GM19324 (cell line): ENCODE measurements around the gene GNB1L.

Experiments used
- ATAC-seq: cut with Tn5 transposase; IDR thresholded peaks from one replicate; pipeline ENCODE4 v1.9.1; 2021; ENCODE audit warnings: mild to moderate bottlenecking, moderate library complexity; ENCODE audit not compliant: unreplicated experiment, low FRiP score

GNB1L gene

GRCh38 chr22:19766511-19767426 is 87.9 kb downstream of the GNB1L start:
- ATAC-seq = no peak

- ATAC-seq = no peak
These were observed 88.5 kb downstream of the GNB1L start for GRCh38 chr22:19766240-19766510.

GRCh38 chr22:19765477-19766239 is 89.0 kb downstream of the GNB1L start:
- ATAC-seq = no peak

- no peak for ATAC-seq
These were observed 89.8 kb downstream of the GNB1L start for GRCh38 chr22:19764636-19765476.

GRCh38 chr22:19764299-19764593 is 90.4 kb downstream of the GNB1L start:
- ATAC-seq = no peak

GRCh38 chr22:19763458-19764298 is 91.0 kb downstream of the GNB1L start:
- ATAC-seq = no peak

DNA sequence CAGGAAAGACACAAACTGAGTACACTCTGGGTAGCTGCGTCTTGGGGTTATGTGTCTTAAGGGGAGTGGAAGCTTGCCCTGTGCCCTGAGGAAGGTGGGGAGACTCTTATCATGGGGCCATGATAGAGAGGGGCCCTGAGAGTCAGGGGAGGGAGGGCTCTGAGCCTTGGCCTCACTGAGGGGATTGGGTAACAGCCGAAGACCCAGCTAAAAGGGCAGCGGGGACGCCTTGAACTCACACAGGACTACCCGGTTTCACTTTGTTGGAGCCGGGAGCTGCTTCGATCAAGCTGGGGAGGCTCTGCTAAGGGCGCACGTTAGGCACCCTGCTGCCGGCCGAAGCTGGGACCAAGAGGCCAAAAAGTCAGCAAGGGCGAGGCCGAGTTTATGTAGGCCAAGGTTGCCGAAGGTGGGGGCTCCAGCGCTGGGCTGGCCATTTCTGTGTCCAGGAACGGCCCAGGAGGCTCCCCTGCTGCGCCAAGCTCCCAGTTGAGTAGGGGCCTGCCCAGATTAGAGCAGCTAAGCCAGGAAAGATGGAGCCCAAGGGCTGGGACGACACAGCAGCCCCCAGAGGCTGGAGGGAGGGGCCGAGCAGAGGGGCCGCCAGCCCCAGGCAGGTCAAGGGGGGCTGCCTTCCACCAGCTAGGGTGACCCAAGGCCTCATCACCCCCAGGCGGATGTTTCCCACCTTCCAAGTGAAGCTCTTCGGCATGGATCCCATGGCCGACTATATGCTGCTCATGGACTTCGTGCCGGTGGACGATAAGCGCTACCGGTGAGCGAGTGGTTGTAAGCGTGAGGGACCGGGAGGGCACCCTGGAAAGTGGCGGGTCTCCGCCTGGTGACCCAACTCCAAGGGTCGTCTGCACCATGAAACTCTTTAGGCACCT is 91.9 kb downstream of the GNB1L start:
- no peak for ATAC-seq

DNA sequence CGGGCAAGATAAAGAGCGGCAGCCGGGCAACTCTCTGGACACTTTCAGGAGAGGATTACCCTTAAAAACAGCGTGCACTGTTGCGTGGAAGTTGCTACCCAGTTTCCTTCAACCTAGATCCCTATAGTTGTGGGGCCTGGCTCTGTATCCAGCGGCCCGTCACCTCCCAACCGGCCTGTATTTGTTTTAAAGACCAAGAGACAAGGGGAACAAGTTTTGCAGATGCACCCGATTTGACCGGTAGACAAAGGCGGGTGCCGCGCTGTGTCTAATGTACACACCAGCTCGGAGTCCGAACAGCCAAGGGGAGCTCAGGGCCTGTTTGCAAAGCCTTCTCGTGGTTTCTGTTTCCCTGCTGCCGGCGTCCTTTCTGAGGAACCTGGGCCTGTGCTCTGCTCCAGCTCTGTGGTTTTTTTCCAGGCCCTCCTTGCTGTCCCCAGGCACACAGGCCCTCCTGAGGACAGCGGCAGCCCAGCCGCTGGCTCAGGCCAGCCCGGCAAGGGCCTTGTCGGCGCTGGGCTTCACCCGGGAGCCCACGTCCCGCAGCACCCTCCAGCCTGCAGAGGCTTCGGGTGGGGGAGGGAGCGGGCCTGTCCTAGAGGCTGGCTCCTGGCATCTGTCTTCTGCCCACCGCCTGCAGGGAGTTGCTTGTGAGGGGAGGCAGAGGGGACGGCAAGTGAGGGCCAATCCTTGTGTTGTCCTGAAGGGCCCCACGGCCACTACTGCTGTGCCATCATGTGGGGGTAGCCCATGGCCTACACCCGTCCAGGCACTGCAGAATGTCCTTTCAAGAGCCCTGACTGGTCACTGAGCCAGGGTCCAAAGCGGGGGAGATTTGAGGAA is 92.7 kb downstream of the GNB1L start:
- ATAC-seq = no peak

DNA sequence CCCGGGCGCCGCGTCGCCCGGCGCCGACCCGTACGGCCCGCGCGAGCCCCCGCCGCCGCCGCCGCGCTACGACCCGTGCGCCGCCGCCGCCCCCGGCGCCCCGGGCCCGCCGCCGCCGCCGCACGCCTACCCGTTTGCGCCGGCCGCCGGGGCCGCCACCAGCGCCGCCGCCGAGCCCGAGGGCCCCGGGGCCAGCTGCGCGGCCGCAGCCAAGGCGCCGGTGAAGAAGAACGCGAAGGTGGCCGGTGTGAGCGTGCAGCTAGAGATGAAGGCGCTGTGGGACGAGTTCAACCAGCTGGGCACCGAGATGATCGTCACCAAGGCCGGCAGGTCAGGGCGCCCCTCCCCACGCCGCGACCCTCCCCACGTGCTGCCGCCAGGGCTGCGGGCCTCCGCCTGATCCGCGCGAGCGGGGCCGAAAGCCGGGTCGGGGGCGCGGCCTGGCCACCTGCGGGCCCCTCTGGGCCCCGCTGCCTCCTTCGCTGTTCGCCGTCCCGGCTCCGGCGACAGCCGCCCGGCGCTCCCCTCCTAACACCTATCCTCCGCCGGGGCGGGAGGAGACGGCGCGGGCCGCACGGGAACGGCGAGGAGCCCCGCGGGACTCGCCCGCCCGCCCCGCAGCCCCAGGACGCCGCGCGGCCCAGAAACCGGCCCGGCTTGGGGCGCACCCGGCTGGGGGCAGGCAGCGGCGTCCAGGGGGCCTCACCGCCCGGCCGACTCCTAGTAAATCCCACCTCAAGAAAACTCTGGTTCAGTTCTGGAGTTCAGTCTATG is 93.5 kb downstream of the GNB1L start:
- ATAC-seq = no peak

- no peak for ATAC-seq
These were observed 94.4 kb downstream of the GNB1L start, which contains the start of gene TBX1 for GRCh38 chr22:19760058-19760950. TBX1 (plus strand) TSS chr22:19760778; CDS start chr22:19760844, 66 bp downstream.

- ATAC-seq = no peak
These were observed 95.1 kb downstream of the GNB1L start for GRCh38 chr22:19759427-19760057.

DNA sequence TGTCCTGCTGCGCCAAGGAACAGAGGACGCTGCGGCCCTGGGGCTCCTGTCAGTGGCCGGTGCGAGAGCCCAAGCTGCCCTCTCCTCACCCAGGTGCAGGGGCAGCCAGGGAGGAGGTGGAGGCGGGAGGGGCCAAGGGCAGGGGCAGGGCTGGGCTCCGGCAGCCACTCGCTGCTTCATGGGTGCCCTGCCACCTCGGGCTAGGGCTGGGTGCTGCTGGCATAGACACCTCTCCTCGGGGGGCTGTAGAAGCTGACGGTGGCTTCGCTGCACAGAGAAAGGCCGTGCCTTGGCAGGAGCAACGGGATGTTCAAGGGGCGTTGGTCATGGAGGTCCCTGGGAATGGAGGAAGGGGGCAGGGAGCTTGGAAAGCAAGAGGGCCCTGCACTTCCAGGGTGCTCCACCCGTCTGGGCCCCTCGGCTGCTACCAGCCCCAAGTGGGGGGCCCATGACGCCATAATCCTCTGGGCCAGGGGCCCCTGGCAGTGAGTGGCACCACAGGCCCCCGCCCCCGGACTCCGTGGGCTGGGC is 95.7 kb downstream of the GNB1L start:
- no peak for ATAC-seq

DNA sequence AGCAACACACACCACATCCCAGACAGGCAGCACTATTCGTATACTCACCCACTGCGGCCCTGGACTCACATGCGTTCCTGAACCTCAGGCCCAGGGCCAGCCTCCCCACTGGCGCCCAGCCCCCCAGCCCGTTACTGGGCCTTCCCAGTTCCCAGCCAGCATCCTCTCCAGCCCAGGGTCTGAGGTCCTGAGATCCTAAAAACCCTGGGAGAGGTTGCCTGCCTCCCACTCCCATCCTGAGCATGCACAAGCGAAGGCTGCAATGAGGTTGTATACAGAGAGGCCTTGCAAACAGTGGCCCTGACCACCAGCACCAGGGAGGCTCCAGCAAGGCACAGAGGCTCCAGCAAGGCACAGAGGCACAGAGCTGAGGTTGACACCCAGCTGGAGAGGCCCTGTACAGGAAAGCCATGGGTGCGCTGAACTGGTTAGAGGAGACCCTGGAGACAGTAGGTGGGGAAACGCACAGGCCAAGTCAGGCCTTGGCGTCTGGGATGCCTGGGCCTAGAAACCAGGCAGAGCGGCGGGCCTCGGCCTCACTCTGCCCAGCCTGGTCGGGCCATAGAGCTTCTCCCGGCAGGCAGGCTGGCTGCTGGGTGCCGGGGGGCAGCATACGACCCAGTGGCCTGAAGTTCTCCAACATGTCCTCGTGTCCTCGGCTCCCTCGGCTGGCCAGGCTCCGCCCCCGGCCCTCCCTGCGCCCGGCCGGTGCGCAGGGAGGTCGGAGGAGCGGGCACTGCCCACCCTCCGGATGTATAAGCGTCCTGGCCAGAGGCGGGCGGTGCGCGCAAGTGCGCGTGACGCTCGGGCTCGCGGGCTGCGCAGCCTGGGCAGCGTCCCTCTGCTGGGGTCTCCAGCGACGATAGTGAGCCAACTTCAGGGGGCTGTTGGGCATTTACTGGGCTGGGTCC is 96.4 kb downstream of the GNB1L start:
- no peak for ATAC-seq

GRCh38 chr22:19757140-19757984 is 97.3 kb downstream of the GNB1L start:
- ATAC-seq = no peak
